GM19372 (cell line): ENCODE measurements around the gene FAM221B.

Source experiments
- ATAC-seq: cut with Tn5 transposase; IDR thresholded peaks from one replicate; pipeline ENCODE4 v1.9.1; 2021; ENCODE audit warnings: mild to moderate bottlenecking, low read depth, moderate library complexity; ENCODE audit not compliant: unreplicated experiment

The FAM221B gene

DNA sequence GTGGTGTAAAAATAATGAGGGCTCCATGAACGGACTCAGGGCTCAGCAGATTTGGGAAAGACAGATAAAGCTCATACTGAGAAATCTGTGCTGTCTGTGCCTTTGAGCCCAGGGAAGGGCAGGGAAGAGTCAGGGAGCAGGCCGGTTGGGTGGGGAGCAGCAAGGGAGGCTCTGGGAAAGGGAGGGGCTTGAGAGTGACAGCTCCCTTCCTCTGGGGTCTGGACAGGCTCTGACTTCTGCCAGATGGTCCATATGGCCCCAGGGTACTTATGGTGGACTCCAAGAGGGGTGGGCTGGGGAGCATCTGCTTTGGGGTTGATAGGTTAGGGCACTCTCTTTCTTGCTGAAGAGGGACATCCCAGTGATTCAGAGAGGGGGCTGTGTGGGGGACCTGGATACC, 35.1 kb downstream of the FAM221B start:
- ATAC-seq = no peak

- ATAC-seq = no peak
These were observed 35.7 kb downstream of the FAM221B start for GRCh38 chr9:35792826-35793225.

- no peak for ATAC-seq
These were observed 36.3 kb downstream of the FAM221B start for GRCh38 chr9:35792024-35792813.

DNA sequence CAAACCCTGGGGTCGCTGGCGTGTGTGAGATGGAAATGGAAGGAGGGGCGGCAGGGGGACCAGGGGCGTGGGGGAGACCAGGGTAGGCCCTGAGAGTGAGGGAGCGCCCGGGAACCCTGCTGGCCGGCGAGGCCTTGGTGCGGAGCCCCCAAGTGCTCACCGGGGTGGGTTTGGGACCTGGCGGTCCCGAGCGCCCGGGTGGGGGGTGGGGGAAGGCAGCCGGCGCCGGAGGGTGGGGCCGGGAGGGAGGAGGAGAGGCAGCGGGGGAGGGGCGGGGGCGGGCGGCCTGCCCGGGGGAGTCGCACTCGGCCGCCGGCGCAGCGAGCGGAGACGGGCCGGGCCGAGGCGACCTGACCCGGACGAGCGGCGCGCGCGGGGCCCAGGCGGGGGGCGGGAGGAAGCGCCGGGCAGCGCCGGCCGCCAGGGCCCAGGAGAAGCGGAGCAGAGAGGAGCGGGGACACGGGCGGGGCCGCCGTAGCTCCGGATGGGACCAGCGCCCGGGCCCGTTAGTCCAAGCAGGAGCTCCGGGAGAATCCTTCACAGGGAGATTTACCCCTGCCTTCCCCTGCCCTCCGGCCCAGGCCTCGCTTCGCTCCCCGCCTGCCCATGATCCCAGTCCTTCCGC, 37.1 kb downstream of the FAM221B start, which contains the start of gene NPR2:
Gene NPR2 (plus strand): TSS at position 295 of the 625 bp plus-strand sequence. CDS start 818 bp downstream, outside the sequence.
- no peak for ATAC-seq

DNA sequence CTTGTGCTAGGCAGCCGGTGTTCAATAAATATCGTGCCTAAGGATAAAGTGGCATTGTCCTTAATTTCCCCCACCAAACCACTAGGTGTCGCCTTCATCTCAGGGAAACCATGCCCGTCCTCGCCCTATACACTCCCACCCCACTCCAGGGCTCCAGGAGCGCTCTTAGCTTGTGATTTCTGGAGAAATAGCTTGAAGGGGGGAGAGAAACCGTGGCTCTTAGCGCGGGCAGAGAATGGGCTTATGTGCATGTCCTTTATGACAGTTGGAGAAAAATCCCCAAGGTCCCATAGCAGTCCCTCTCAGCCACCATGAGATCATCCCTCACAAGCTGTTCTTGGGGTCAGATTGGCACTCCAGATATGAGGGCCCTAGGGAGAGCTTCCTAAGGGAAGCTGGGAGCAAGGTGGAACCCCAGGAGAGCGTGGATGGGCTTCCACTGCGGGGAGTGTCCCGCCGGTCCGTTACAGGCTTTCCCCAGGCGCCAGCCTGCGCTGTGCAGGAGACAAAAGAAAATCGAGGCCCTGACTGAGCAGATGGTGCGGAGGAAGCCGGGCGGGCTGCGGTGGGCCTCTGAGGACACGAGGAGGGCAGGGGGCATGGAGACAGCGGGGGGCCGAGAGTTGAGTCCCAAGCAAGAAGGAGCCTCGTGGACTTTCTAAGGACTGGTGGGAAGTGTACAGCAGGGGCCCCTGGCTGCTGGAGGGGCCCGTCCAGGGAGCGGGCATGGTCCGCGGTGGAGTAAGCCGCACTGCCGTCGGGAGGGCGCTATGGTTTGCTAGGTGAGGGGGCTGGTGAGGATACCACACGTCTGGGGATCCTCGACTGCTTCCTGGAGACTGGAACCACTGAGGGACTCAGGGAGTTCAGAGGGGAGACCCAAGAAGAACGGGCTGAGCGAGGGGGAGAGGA, 37.9 kb downstream of the FAM221B start:
- no peak for ATAC-seq

GRCh38 chr9:35790025-35790384, 38.5 kb downstream of the FAM221B start:
- no peak for ATAC-seq

DNA sequence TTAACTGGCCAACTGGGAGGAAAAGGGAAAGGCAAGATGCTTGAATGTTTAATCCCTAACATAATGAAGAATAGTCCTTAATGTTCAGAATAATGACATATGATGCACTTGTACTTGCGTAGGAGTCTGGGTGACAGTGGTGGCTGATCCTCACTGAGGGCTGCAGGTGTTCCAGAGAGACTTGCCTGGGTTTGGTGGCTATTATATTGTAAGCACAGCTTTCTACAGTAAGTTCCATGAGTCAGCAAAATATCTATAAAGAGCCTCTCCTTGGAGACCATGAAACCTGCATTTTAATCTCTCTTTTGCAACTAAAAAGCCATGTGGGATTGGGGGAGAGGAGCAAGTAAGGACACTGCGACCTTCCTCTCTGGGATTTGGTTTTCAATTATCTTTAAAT, 39.0 kb downstream of the FAM221B start:
- ATAC-seq = no peak

DNA sequence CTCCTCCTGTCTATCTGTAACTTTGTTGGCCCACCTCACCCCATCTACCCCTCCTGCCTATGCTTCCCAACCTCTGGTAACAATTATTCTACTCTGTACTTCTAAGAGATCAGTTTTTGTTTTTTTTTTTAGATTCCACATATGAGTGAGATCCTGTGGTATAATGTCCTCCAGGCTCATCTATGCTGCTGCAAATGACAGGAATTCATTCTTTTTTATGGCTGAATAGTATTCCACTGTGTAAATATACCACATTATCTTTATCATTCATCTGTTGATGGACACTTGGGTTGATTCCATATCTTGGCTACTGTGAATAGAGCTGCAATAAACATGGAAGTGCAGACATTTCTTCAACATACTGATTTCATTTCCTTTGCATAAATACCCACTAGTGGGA, 45.1 kb downstream of the FAM221B start:
- ATAC-seq = no peak

DNA sequence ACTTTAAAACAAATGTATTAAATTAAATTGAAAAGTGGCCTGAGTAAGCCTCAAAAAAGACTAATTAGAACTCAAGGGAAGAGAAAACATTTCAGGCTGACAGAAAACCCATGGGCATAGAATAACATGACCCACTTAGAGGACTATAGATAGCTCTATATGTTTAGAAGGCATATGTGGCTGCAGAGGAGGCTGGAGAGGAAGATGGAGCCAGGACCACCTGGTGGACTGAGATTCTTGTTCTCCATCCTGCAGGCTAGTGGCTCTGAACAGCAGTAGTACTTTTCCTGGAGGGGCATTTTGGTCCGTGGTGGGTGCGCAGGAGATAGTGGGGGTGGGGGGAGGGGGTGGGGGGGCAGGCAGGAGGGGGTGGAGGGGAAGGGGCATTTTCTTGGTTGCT, 47.5 kb downstream of the FAM221B start:
- ATAC-seq = no peak

DNA sequence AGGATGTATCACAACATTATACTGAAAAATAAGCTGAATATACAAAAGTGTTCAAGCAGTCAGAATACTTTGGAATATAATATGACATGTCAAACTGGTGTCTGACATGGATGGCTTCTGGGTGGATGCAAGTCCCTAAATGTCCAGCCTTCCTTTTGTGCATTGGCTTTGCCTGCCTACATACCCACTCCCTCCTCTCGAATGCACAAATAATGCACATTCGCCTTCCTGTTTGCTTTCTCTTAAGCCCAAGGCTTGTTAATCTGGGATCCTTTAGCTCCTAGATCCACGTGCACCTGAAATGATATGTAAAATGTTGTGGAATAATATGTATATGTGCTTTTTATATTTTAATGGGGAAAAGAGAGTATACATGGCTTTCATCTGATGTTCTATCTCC, 50.0 kb downstream of the FAM221B start:
- ATAC-seq = no peak

DNA sequence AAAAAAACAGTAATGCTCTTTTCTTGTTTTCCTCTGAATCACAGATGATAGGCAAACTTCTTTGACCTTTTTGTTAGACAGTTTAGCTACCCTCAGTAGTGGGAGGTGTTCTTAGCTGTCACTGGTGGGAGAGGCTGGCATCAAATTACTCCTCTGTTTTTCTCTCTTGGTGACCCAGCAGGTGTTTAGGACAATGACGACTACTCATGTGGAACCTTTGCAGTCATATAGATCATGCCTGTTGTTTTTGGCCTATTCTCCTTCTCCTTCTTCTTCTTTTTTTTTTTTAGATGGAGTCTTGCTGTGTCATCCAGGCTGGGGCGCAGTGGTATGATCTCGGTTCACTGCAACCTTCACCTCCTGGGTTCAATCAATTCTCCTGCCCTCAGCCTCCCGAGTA, 52.5 kb downstream of the FAM221B start:
- no peak for ATAC-seq

DNA sequence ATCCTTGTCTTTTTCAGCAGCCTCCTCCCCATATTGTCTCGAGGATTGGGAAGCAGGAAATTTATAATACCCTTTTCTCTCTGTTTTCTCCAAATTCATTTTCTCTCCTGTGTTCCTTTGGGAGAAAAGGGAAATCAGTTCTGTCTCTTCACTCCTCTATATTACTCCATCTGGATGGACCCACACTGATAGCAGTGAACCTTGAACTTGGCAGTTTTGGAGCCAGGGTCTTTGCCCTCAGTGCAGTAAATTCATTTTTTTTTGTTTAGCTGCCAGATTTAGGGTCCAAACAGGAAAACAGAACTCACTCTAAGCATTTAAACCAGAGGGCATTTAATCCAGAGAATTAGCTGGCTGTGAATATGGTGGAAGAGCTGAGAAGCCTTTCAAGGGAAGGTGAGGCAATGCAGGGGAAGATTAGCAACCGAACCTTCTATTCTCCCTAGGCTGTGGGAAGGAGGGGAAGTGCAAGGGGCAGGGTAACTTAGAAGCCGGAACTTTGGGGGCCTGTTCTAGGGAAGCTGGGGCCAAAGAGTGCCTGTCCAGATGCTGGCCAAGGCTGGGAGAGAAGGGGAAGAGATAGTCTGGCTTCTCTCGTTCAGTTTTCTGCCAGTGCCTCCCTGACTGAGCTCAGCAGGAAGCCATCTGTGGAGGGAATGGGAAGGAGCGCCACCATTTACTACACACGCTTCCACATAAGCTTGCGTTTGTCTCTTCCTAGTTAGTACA, 53.5 kb downstream of the FAM221B start:
- no peak for ATAC-seq

DNA sequence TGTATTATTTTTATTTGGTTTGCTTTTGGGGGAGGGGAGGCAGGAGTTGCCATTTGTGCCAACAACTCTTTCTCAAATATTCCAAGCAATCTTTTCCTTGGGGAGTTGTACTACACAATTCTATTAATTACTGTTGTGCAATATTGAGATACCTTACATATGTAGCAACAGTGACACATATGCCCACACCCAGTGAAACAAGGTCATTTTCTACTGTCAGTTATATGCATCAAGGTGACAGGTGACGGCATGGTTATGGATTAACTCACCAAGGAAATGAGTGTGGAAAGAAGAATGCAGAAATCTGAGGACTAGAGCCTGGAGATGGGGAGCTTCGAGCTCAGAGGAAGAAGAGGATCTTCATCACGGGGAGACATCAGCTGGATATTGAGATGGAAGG, 56.6 kb downstream of the FAM221B start:
- no peak for ATAC-seq

DNA sequence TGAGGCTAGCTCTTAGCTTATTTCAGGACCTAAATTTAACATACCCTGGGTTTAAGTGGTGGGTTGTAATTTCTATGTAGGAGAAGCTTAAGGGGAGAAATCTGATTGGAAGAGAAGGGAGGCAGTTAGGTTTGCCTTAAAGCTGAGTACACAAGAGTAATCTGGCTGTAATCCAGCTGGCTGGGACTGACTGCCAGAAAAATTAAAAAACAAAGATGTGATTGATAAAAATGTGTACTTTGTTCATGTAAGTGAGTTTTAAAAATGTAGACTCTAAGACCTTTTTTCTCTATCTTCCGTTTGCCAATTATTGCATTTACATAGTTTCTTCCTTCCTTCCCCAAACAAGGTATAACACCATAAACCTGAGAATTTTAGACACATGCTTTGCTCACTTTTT, 57.0 kb downstream of the FAM221B start:
- ATAC-seq = no peak

DNA sequence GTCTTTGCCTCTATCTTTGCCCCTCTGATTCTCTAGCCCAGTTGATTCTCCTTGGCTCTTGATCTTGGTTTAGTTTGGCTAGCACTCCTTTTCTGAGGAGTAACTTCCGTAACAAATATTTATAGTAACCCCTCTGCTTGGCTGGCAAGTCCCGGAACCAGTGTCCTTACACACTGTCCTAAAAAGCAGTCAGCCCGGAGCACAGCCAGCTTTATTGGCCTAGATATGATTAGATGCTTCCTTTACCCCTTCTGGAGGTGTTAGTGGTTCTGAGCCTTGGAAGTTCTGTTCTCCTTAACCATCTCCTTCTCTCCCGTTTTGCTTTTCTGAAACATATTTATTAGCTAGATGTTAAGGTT, 57.5 kb downstream of the FAM221B start:
- ATAC-seq = no peak

GRCh38 chr9:35769763-35770162, 58.8 kb downstream of the FAM221B start:
- no peak for ATAC-seq

DNA sequence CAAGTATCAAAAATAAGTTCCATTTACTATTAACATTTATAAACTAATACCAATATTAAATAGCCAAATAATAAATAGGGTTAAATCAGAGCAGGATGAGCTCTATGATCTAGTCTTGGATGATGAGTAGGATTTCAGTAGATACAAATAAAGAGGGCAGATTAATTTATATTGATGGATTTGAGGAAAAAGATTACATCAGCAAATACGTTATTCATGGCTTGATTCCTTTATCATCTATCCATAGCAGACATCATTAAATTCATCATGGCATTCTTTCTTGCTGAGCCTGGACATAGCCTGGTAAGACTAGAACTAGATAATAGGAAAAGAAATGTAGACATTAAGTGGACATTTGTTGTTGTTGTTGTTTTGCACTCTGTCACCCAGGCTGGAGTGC, 61.1 kb downstream of the FAM221B start:
- ATAC-seq = no peak

DNA sequence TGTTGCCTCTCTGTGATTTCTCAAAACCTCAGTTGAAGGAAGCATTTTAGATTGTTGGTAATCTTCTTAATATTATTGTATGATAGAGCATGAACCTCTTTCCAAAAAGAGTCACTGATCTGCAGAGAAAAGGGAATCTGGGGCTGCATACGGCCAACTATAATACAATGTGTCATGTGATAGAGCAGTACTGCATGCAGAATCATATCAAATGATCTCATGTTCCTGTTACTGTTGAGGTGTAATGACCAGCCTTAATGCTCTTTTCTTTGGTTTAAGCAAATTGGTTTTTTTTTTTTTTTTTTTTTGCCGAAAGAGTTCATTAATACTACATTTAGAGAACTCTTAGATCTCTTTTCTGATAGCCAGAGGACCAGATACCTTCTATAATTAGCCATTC, 61.5 kb downstream of the FAM221B start:
- no peak for ATAC-seq
